Measurements from ENCODE around the gene MET.

Gene MET

DNA sequence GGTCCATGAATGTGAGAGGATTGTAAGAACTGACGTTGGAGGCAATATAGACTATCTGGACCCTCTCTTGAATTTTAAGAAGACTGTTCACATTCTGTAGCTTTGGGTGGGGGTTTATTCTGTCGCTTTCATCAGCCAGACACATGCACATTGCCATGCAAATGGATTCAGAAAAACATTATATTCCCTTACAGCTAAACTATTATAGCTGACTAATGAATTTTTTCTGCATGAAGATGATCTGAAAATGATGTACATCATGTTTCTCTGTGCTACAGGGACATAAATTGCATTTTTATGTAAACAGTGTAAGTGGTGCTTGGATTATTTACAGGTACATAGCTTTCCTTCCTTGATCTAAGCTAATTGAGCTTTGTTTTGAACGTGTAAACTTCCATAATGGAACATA lies 1.5 kb downstream of the MET start:
- H3K27ac Mint-ChIP-seq, result no peak overlapping the region
- intact Hi-C loops (cut with micrococcal nuclease), result loop anchor here (5.0 kb wide), 1 partner anchor 81 kb away; no protein-coding TSS in a partner anchor
- peaks cover 50% of the 10 kb centered on the region for H3K27me3 Mint-ChIP-seq
- H3K4me3 Mint-ChIP-seq, result no peak overlapping the region
- H3K36me3 Mint-ChIP-seq (ENCODE audit: low read depth), result no peaks in the 10 kb centered on the region
- peaks cover 23% of the 10 kb centered on the region for H3K4me1 Mint-ChIP-seq (ENCODE audit: low read depth)
- H3K9me3 Mint-ChIP-seq, result no peaks in the 10 kb centered on the region

DNA sequence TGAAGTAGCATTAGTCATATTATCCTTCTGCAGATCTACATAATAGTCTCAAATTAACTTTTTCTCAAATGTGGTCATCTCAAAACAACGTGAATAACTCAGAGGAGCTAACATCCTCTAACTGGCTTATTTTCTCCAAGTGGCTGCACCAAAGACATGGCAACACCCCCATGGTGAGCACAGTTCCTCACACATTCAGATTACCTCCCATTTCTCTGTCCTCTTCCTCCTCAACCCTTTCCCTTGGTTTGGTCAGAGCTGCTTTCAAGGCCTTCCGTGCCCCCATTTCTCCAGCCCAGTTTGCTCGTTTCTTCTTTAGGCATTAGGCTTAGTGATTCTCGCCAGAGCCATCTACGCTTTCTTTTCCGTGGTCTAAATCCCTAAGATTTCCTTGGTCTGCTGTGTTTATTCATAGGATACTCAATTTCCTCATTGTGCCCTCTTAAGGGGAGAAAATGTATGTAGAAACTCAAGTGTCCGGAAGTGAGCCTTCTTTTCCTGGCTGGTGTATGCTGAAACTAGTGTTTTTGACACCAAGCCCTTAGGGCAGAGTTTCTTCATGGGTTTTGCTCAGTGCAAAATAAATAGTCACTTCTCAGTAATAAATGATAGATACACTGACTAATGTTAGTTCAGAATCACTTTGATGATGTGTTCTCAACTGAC lies 2.6 kb downstream of the MET start:
- intact Hi-C loops (cut with micrococcal nuclease), result loop anchor here (5.0 kb wide), 1 partner anchor 82 kb away; no protein-coding TSS in a partner anchor

GRCh38 chr7:116675812-116676355 lies 3.9 kb downstream of the MET start:
- Mint-ChIP-seq H3K4me3 (no peak overlapping the region), H3K4me1 (ENCODE audit: low read depth) (peaks cover 23% of the 10 kb centered on the region), H3K9me3 (no peaks in the 10 kb centered on the region), H3K27ac (no peak overlapping the region), H3K36me3 (ENCODE audit: low read depth) (no peaks in the 10 kb centered on the region), H3K27me3 (peaks cover 37% of the 10 kb centered on the region)
- intact Hi-C loops (cut with micrococcal nuclease), result no loop called here

More for the DNA sequence above, 2.6 kb downstream of the MET start:
- no peaks in the 10 kb centered on the region for H3K36me3 Mint-ChIP-seq (ENCODE audit: low read depth)
- H3K4me3 Mint-ChIP-seq, result no peak overlapping the region
- H3K4me1 Mint-ChIP-seq (ENCODE audit: low read depth), result peaks cover 23% of the 10 kb centered on the region
- peaks cover 43% of the 10 kb centered on the region for H3K27me3 Mint-ChIP-seq
- no peaks in the 10 kb centered on the region for H3K9me3 Mint-ChIP-seq
- H3K27ac Mint-ChIP-seq, result no peak overlapping the region

DNA sequence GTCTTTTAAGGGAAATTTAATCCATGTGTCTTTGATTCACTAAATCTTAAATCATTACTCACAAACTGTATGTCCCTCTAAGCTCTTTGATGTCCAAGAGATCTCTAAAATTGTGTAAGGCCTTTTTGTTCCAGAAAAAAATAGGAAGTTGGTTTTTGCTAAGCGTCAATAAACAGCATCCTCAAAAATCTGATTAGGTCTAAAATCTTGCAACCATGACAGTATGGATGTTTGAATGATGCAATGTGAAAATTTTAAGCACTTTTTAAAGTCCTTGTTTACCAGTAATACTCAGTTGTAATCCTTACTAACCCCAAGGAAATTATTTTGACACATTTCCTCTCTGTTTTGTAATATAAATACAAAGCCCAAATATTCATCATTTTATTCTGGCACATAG lies 6.8 kb downstream of the MET start:
- no peak overlapping the region for H3K4me3 Mint-ChIP-seq
- H3K4me1 Mint-ChIP-seq (ENCODE audit: low read depth), result peaks cover 16% of the 10 kb centered on the region
- H3K9me3 Mint-ChIP-seq, result no peaks in the 10 kb centered on the region
- intact Hi-C loops (cut with micrococcal nuclease), result no loop called here
- H3K27me3 Mint-ChIP-seq, result peaks cover 16% of the 10 kb centered on the region
- H3K36me3 Mint-ChIP-seq (ENCODE audit: low read depth), result no peaks in the 10 kb centered on the region
- no peak overlapping the region for H3K27ac Mint-ChIP-seq

DNA sequence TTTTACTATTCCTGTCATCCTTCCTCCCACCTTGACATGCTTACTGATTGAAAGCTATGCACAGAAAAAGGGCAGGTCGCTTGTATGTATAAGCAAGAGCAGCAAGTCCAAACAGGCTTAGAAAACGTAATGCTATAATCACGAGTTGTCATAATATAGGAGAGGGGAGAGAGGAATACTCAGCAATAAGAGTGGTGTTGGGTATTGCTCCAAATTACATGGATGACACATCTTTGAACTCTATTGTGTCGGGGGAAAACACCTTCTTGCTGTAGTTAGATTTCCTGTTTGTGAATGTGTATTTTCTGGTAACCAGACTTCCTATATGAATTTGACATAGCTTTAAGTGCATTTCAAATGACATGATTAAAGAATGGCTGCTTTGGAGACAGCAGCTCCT lies 7.5 kb downstream of the MET start:
- no peaks in the 10 kb centered on the region for H3K36me3 Mint-ChIP-seq (ENCODE audit: low read depth)
- no peak overlapping the region for H3K4me3 Mint-ChIP-seq
- intact Hi-C loops (cut with micrococcal nuclease), result no loop called here
- H3K27me3 Mint-ChIP-seq, result peaks cover 18% of the 10 kb centered on the region
- H3K4me1 Mint-ChIP-seq (ENCODE audit: low read depth), result peaks cover 18% of the 10 kb centered on the region
- H3K9me3 Mint-ChIP-seq, result no peaks in the 10 kb centered on the region
- no peak overlapping the region for H3K27ac Mint-ChIP-seq

DNA sequence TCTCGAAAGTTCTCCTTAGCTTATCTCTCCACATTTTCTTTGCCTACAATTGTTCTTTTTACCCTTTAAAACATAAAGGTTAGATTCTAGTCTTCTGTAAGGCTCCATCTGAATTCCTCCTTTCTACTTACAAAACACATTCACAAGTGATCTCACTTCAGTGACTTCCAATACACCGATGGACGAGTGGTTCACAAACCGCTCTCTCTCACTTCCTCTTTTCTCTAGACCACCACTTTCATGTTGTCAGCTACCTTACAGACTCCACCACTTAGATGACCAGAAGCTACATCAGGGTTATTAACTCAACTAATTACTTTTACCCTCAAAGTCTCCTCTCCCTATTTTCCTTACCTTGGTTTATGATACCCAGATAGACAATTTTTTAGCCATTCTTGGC lies 11.8 kb downstream of the MET start:
- no peaks in the 10 kb centered on the region for H3K36me3 Mint-ChIP-seq (ENCODE audit: low read depth)
- no peak overlapping the region for H3K4me3 Mint-ChIP-seq
- peaks cover 9% of the 10 kb centered on the region for H3K4me1 Mint-ChIP-seq (ENCODE audit: low read depth)
- peaks cover 20% of the 10 kb centered on the region for H3K27me3 Mint-ChIP-seq
- no peak overlapping the region for H3K27ac Mint-ChIP-seq
- H3K9me3 Mint-ChIP-seq, result no peaks in the 10 kb centered on the region
- intact Hi-C loops (cut with micrococcal nuclease), result no loop called here

DNA sequence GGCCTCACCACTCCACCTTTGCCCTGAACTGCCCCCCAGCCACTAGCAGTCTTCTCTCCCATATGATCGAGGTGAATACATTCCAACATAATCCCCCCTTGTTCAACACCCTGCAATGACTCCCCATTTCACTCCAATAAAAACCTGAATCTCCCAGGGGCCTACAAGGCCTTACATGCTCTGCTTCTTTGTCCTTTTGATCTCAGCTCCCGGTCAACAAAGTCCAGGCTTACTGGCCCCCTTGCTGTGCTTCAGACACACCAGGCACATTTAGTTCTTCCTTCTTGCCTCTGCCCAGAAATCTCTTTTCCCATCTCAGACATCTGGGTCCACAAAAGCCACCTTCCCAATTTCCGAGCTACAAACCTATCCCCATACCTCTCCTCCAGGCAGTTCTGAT lies 14.0 kb downstream of the MET start:
- Mint-ChIP-seq H3K27me3 (peaks cover 20% of the 10 kb centered on the region), H3K36me3 (ENCODE audit: low read depth) (no peaks in the 10 kb centered on the region), H3K4me1 (ENCODE audit: low read depth) (peaks cover 9% of the 10 kb centered on the region), H3K4me3 (no peak overlapping the region), H3K27ac (no peak overlapping the region), H3K9me3 (no peaks in the 10 kb centered on the region)
- intact Hi-C loops (cut with micrococcal nuclease), result no loop called here

DNA sequence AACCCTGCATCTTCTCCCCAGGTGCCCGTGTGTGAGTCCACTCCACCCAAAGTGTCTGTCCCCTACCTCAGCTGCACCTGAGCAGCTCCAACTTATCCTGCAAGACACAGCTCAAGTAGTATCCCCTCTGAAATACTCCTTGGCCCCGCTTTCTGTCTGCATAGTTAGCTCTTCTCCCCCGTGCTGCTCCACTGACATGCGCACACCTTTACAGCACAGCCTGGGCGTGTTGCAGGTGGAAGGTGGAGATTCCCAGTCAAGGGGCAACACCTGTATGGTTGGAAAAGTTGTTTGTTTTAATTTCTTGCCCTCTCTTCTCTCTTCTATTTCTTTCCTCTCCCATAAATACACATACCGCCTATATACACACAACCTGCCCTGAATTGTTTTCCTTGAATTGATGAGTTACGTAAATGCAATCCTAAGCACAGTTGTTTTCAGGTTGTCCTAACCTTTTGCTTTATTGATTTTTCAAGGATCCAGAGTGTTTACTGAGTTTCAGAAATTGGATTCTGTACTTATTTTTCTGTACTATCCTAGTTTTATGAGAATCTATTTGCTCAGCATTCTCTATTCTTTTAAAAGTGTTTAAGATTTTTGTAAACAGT lies 14.9 kb downstream of the MET start:
- peaks cover 14% of the 10 kb centered on the region for H3K4me1 Mint-ChIP-seq (ENCODE audit: low read depth)
- intact Hi-C loops (cut with micrococcal nuclease), result no loop called here
- H3K27ac Mint-ChIP-seq, result no peak overlapping the region
- peaks cover 20% of the 10 kb centered on the region for H3K27me3 Mint-ChIP-seq
- no peaks in the 10 kb centered on the region for H3K36me3 Mint-ChIP-seq (ENCODE audit: low read depth)
- H3K4me3 Mint-ChIP-seq, result no peak overlapping the region
- H3K9me3 Mint-ChIP-seq, result no peaks in the 10 kb centered on the region

GRCh38 chr7:116687801-116688201 lies 15.8 kb downstream of the MET start:
- peaks cover 21% of the 10 kb centered on the region for H3K4me1 Mint-ChIP-seq (ENCODE audit: low read depth)
- H3K36me3 Mint-ChIP-seq (ENCODE audit: low read depth), result no peaks in the 10 kb centered on the region
- no peak overlapping the region for H3K27ac Mint-ChIP-seq
- H3K27me3 Mint-ChIP-seq, result peaks cover 20% of the 10 kb centered on the region
- no peak overlapping the region for H3K4me3 Mint-ChIP-seq
- no peaks in the 10 kb centered on the region for H3K9me3 Mint-ChIP-seq
- intact Hi-C loops (cut with micrococcal nuclease), result no loop called here

GRCh38 chr7:116689790-116690259 lies 17.8 kb downstream of the MET start:
- Mint-ChIP-seq H3K4me1 (ENCODE audit: low read depth) (peaks cover 20% of the 10 kb centered on the region), H3K4me3 (no peak overlapping the region), H3K27ac (no peak overlapping the region), H3K9me3 (no peaks in the 10 kb centered on the region), H3K36me3 (ENCODE audit: low read depth) (no peaks in the 10 kb centered on the region), H3K27me3 (peaks cover 10% of the 10 kb centered on the region)
- intact Hi-C loops (cut with micrococcal nuclease), result no loop called here

DNA sequence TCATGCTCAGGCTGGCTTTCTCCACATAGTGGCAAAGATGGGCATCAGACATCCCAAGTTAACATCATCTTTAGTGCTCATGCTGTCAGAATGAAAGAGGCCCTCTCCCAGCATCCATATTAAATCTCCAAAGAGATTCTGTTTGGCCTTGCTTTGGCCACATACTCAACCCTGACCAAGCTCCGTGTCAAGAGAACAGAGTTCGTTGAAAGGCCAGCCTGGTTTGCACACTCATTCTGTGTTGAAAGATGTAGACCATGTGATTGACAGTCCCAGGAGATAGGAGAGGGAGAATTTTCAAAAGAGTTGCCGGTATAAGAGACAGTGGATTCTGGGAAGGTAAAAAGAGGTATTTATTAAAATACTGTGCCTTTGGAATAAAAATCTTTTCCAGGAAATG lies 19.7 kb downstream of the MET start:
- Mint-ChIP-seq H3K4me1 (ENCODE audit: low read depth) (peaks cover 20% of the 10 kb centered on the region), H3K27me3 (peaks cover 2% of the 10 kb centered on the region), H3K4me3 (no peak overlapping the region), H3K36me3 (ENCODE audit: low read depth) (no peaks in the 10 kb centered on the region), H3K27ac (no peak overlapping the region), H3K9me3 (no peaks in the 10 kb centered on the region)
- intact Hi-C loops (cut with micrococcal nuclease), result no loop called here

DNA sequence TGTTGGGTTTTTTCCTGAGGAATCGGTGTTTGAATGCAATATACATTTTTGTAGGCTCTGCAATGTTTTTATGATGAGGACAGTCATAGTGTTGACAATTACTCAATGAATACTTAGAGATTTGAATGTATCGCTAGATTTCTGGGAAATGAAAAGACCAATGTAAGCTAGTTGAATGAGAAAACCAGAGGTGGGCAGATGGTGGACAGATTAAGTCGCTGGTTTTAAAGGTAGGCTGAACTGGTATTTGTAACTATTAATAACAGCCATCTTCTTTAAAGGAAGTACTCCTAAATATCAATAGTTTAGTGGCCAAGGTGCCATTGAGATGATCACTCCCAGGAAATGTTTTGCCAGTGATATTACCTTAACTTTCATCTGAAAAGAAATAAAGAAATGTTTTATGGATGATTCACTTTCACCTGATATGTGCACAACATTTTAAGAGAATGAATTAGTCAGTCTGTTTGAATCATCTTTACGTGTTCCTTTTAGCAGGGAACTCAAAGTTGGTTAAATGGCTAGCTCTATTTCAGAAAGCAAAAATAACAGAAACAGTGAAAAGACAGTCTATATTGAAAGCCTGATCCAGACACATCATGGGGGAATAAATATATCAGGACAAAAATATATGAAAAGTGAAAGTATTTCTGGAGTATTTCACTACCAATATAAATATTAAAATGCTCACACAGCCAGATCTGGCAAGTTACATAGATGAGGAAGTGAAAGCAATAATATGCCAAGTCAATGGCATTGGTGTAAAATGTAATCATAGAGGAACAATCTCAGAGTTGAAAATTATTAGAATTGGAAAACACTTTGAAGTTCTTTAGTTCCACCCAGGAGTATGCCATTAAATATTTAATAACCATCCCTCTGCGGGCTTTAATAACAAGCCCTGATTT lies 20.7 kb downstream of the MET start:
- H3K4me1 Mint-ChIP-seq (ENCODE audit: low read depth), result peaks cover 20% of the 10 kb centered on the region
- intact Hi-C loops (cut with micrococcal nuclease), result no loop called here
- no peaks in the 10 kb centered on the region for H3K36me3 Mint-ChIP-seq (ENCODE audit: low read depth)
- peak overlapping the region; percentile 57 for H3K4me3 Mint-ChIP-seq
- H3K9me3 Mint-ChIP-seq, result no peaks in the 10 kb centered on the region
- peaks cover 1% of the 10 kb centered on the region for H3K27me3 Mint-ChIP-seq
- H3K27ac Mint-ChIP-seq, result no peak overlapping the region

DNA sequence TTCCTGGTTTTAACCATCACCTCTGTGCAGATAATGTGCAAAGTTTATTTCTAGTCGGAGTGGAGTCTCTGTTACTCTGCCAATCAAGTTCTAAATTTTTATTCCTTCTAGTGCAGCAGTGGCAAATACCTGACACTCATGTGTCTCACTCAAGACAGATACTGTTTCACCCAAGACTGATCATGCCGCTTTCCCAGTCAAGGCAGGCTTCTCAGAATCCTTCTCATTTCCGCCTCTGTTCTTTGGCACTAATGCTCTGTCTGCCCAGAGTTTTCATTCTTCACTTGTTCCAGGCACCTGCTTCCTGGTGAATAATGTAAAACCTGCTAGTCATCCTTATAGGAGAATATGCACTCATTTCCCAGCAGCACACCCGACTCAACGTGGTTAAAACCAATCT lies 24.7 kb downstream of the MET start:
- Mint-ChIP-seq H3K4me1 (ENCODE audit: low read depth) (peaks cover 18% of the 10 kb centered on the region), H3K9me3 (no peaks in the 10 kb centered on the region), H3K4me3 (no peak overlapping the region), H3K27ac (no peak overlapping the region), H3K36me3 (ENCODE audit: low read depth) (no peaks in the 10 kb centered on the region), H3K27me3 (peaks cover 1% of the 10 kb centered on the region)
- intact Hi-C loops (cut with micrococcal nuclease), result no loop called here

GRCh38 chr7:116697152-116697551 lies 25.2 kb downstream of the MET start:
- H3K27ac Mint-ChIP-seq, result no peak overlapping the region
- intact Hi-C loops (cut with micrococcal nuclease), result no loop called here
- H3K4me1 Mint-ChIP-seq (ENCODE audit: low read depth), result peaks cover 14% of the 10 kb centered on the region
- H3K27me3 Mint-ChIP-seq, result peaks cover 1% of the 10 kb centered on the region
- no peak overlapping the region for H3K4me3 Mint-ChIP-seq
- H3K9me3 Mint-ChIP-seq, result no peaks in the 10 kb centered on the region
- no peaks in the 10 kb centered on the region for H3K36me3 Mint-ChIP-seq (ENCODE audit: low read depth)

All from dendritic cell treated with granulocyte-macrophage colony-stimulating factor and Interleukin-4, amounts not matched to agents 40 ng/mL and 50 ng/mL, for 4 days (primary cell).